HUES6 (cell line): ENCODE results near the gene CTDSPL.

Source experiments
- H3K27ac ChIP-seq: 2 replicates; pipeline ENCODE4 v1.7.0; 2013; ENCODE audit warnings: low read depth, mild to moderate bottlenecking, low read length, inconsistent platforms
- H3K27me3 ChIP-seq: 2 replicates; pipeline ENCODE4 v1.6.1; 2013; ENCODE audit warnings: low read length; ENCODE audit not compliant: control insufficient read depth, insufficient read depth
- H3K36me3 ChIP-seq: 2 replicates; pipeline ENCODE4 v1.6.1; 2013; ENCODE audit warnings: low read length; ENCODE audit not compliant: control insufficient read depth, insufficient read depth
- H3K4me1 ChIP-seq: 2 replicates; pipeline ENCODE4 v1.6.1; 2013; ENCODE audit warnings: low read length; ENCODE audit not compliant: control insufficient read depth, insufficient read depth
- H3K4me3 ChIP-seq: 2 replicates; pipeline ENCODE4 v1.5.1; 2013; ENCODE audit warnings: low read depth, low read length
- H3K9ac ChIP-seq: one replicate; pipeline ENCODE4 v1.6.1; 2013; ENCODE audit warnings: mild to moderate bottlenecking, low read length
- H3K9me3 ChIP-seq: 2 replicates; pipeline ENCODE4 v1.6.1; 2013; ENCODE audit warnings: low read depth, low read length; ENCODE audit not compliant: control insufficient read depth, insufficient read depth

CTDSPL gene

GRCh38 chr3:37991109-37991508 lies 129.4 kb downstream of the CTDSPL start:
- Histone ChIP-seq H3K4me1 (peaks cover 10% of the 10 kb centered on the region), H3K9ac (no peak overlapping the region), H3K36me3 (no peaks in the 10 kb centered on the region), H3K4me3 (peak overlapping the region; percentile 16; the same call in 1 of the 2 replicates), H3K27ac (no peak overlapping the region), H3K9me3 (no peaks in the 10 kb centered on the region), H3K27me3 (peaks cover 7% of the 10 kb centered on the region; the same call in 1 of the 2 replicates)

GRCh38 chr3:37991823-37992222 lies 130.1 kb downstream of the CTDSPL start:
- peaks cover 10% of the 10 kb centered on the region for H3K4me1 ChIP-seq
- H3K9ac ChIP-seq: no peak overlapping the region
- H3K27ac ChIP-seq: no peak overlapping the region
- H3K36me3 ChIP-seq: no peaks in the 10 kb centered on the region
- H3K9me3 ChIP-seq: no peaks in the 10 kb centered on the region
- H3K27me3 ChIP-seq: peaks cover 7% of the 10 kb centered on the region; the same call in 1 of the 2 replicates
- no peak overlapping the region for H3K4me3 ChIP-seq

GRCh38 chr3:37992271-37993066 lies 130.8 kb downstream of the CTDSPL start:
- H3K9ac ChIP-seq: no peak overlapping the region
- H3K4me1 ChIP-seq: peaks cover 10% of the 10 kb centered on the region
- no peaks in the 10 kb centered on the region for H3K9me3 ChIP-seq
- no peak overlapping the region for H3K4me3 ChIP-seq
- no peaks in the 10 kb centered on the region for H3K36me3 ChIP-seq
- peaks cover 7% of the 10 kb centered on the region; the same call in 1 of the 2 replicates for H3K27me3 ChIP-seq
- H3K27ac ChIP-seq: no peak overlapping the region

GRCh38 chr3:37993067-37993455 lies 131.4 kb downstream of the CTDSPL start:
- peaks cover 12% of the 10 kb centered on the region; the same call in 1 of the 2 replicates for H3K27me3 ChIP-seq
- H3K27ac ChIP-seq: no peak overlapping the region
- no peak overlapping the region for H3K4me3 ChIP-seq
- H3K36me3 ChIP-seq: no peaks in the 10 kb centered on the region
- no peak overlapping the region for H3K9ac ChIP-seq
- peaks cover 12% of the 10 kb centered on the region for H3K4me1 ChIP-seq
- no peaks in the 10 kb centered on the region for H3K9me3 ChIP-seq

- H3K4me1 ChIP-seq: peaks cover 16% of the 10 kb centered on the region
- no peaks in the 10 kb centered on the region for H3K9me3 ChIP-seq
- H3K27me3 ChIP-seq: peaks cover 16% of the 10 kb centered on the region; the same call in 1 of the 2 replicates
- H3K27ac ChIP-seq: no peak overlapping the region
- no peaks in the 10 kb centered on the region for H3K36me3 ChIP-seq
- H3K4me3 ChIP-seq: no peak overlapping the region
- no peak overlapping the region for H3K9ac ChIP-seq
Measured at GRCh38 chr3:37993460-37993819, 131.8 kb downstream of the CTDSPL start.

- Histone ChIP-seq H3K27me3 (peaks cover 18% of the 10 kb centered on the region; the same call in 1 of the 2 replicates), H3K9ac (peak overlapping the region; percentile 73), H3K27ac (no peak overlapping the region), H3K36me3 (no peaks in the 10 kb centered on the region), H3K4me1 (peaks cover 19% of the 10 kb centered on the region), H3K4me3 (peak overlapping the region; percentile 76), H3K9me3 (no peaks in the 10 kb centered on the region)
Measured at GRCh38 chr3:37993820-37994638, 132.3 kb downstream of the CTDSPL start.

- no peaks in the 10 kb centered on the region for H3K9me3 ChIP-seq
- peaks cover 23% of the 10 kb centered on the region for H3K4me1 ChIP-seq
- peak overlapping the region; percentile 76 for H3K4me3 ChIP-seq
- peaks cover 18% of the 10 kb centered on the region; the same call in 1 of the 2 replicates for H3K27me3 ChIP-seq
- H3K27ac ChIP-seq: no peak overlapping the region
- H3K9ac ChIP-seq: no peak overlapping the region
- H3K36me3 ChIP-seq: no peaks in the 10 kb centered on the region
Measured at GRCh38 chr3:37994639-37994972, 132.9 kb downstream of the CTDSPL start.

- no peak overlapping the region for H3K9ac ChIP-seq
- H3K4me1 ChIP-seq: peaks cover 23% of the 10 kb centered on the region
- no peak overlapping the region for H3K27ac ChIP-seq
- H3K4me3 ChIP-seq: no peak overlapping the region
- no peaks in the 10 kb centered on the region for H3K36me3 ChIP-seq
- H3K27me3 ChIP-seq: peaks cover 18% of the 10 kb centered on the region; the same call in 1 of the 2 replicates
- H3K9me3 ChIP-seq: no peaks in the 10 kb centered on the region
Measured at GRCh38 chr3:37995652-37996641, 134.3 kb downstream of the CTDSPL start.

GRCh38 chr3:37996785-37997301 lies 135.2 kb downstream of the CTDSPL start:
- Histone ChIP-seq H3K4me3 (no peak overlapping the region), H3K27ac (no peak overlapping the region), H3K4me1 (peaks cover 23% of the 10 kb centered on the region), H3K9ac (no peak overlapping the region), H3K27me3 (peaks cover 18% of the 10 kb centered on the region; the same call in 1 of the 2 replicates), H3K9me3 (no peaks in the 10 kb centered on the region), H3K36me3 (no peaks in the 10 kb centered on the region)

GRCh38 chr3:37997342-37997741 lies 135.7 kb downstream of the CTDSPL start:
- Histone ChIP-seq H3K27ac (no peak overlapping the region), H3K9me3 (no peaks in the 10 kb centered on the region), H3K36me3 (no peaks in the 10 kb centered on the region), H3K4me1 (peaks cover 23% of the 10 kb centered on the region), H3K4me3 (no peak overlapping the region), H3K27me3 (peaks cover 13% of the 10 kb centered on the region; the same call in 1 of the 2 replicates), H3K9ac (no peak overlapping the region)
